Measurements from ENCODE around the gene ZNF45. TPM values are rescaled to one million over a fixed set of nuclear protein-coding genes. Genes with fewer than 3 reads are reported as not detected.
A peak's percentile ranks its signal among the peaks of the same experiment; 100 is the strongest.
"Not testable (repeated sequence)": the region's sequence is repeated elsewhere in the genome, so short reads cannot be mapped to it uniquely, and the experiment has no call there.

The ZNF45 gene
- polyA plus RNA-seq, 10 donors: 11.9 to 16.3 (median 13.5) TPM

DNA sequence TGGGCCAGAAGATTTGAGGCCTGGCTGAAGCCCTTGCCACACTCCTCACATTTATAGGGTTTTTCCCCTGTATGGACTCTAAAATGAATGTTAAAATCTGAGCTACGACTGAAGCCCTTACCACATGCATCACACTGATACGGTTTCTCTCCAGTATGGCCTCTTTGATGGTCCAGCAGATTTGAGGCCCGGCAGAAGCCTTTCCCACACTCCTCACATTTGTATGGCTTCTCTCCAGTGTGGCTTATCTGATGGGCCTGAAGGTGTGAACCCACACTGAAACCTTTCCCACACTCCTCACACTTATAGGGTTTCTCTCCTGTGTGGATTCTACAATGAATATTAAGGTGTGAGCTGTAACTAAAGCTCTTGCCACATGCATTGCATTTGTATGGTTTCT is 21.0 kb downstream of the ZNF45 start:
- DNase-seq: peak in 1 of 3 donors; percentile 1

GRCh38 chr19:43913383-43913782 is 21.7 kb downstream of the ZNF45 start:
- DNase-seq: no peak

GRCh38 chr19:43910884-43911283 is 24.2 kb downstream of the ZNF45 start:
- DNase-seq: no peak

- no peak for DNase-seq
Observed at GRCh38 chr19:43908659-43909058, 26.4 kb downstream of the ZNF45 start.

DNA sequence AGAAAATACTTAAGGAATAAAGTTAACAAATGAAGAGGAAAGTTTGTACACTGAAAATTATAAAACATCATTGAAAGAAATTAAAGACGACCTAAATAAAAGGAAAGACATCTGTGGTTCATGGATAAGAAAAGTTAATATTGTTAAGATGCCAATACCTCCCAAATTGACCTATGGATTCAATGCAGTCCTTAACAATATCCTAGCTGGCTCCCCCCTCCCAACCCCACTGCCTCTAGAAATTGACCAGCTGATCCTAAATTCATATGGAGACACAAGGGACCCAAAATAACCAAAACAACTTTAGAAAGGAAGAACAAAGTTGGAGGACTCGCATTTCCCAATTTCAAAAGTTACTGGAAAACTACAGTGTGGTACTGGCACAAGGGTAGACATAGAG is 28.3 kb downstream of the ZNF45 start:
- DNase-seq: no peak

DNA sequence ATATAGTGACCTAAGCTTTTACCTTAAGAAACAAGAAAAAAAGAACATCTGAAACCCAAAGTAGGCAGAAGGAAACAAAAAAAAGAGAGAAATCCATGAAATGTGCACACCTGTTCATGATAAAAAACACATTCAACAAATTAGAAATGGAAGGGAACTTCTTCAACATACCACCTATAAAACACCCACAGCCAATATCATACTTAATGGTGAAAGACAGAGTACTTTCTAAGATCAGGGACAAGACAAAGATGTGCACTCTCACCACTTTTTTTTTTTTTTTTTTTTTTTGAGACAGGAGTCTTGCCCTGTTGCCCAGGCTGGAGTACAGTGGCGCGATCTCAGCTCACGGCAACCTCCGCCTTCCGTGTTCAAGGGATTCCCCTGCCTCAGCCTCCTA is 29.2 kb downstream of the ZNF45 start:
- DNase-seq: no peak

- DNase-seq: no peak
Observed at GRCh38 chr19:43902399-43902798, 32.7 kb downstream of the ZNF45 start.

DNA sequence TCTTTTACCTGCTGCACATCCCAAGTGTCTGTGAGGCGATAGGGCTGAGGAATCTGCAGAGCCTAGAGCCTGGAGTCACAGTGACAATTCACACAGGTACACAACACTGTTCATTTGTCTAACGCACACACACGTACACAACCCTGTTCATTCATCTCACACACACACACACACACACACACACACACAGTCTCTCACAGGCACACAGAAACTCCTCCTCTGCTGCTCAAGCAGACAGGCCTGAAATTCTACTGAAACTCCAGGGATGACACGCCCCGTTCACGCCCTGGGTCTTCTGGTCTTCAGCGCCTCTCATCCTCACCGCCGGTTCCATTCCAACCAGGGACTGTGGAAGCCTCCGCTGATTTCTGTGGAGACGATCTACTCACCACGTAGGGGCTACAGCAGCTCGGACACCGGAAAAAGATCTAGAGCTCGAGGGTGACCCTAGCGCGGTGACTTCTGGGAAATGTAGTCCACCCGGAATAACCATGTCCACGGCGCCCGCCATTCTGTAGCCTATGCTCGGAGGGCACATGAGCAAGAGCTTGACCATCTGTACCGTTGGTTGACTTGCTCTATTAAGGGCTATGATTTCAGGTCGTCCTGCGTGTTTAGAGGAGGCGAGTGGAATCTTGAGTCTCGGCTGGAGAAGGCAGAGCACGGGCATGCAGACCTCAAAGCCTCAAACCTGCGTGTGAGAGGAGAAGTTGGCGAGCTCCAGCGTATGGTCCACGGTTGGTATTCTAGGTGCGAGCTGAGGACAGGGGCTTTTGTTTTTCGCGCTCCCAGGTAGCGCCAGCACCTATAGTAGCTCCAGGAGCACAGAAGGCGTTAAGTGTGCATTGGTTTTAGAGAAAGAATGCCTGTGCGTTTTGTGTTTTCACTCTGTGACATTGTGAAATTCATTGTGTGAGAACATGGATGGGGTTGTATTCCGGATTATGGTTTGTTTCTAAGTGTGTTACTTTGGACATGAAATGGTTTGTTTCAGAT is 33.4 kb downstream of the ZNF45 start:
- DNase-seq: peak; percentile 83 to 92 (median 86)

DNA sequence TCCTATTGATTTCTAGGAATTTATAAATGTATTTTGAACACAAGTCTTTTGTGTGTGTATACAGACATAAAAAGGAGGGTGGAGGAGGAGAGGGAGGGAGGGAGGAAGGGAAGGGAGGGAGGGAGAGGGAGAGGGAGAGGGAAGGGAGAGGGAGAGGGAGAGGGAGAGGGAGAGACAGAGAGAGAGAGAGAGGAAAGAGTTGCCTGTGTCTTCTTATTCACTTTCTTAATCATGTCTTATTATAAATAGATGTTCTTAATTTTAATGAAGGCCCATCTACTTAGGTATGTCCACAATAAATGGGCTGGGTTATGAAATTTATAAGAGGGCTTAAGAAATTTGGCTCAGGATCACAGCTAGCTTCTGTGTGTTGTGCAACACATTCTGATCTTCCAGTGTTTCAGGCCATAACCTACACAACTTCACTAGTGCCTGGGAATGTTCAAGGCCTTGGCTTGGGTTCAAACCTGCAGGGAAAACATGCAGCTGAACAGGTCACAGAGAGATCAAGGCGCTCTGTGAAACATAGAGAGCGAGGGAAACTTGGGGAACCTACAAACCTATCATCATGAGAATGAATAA is 39.3 kb downstream of the ZNF45 start:
- DNase-seq: no peak

DNA sequence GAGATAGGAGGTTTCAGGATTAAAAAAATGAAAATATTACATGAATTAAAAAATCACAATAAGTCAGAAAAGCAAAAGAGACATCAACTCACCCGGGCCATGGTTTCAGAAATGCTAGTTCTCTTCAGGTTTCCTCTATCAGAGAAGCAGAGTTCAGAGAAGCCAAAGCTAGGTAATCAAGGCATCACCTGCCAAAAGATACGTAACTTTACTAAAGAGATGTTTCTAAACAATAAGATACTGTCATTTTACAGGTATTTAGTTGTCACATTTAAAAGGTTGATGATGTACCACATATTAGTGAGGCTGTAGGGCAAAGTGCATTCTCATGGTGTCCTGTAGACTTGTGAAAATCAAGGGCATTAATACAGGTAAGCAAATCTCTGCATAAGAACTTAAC is 51.2 kb downstream of the ZNF45 start, which contains the start of gene ZNF404:
TSS of gene ZNF404 (minus strand) at position 101 of the 400 bp plus-strand sequence.
- no peak for DNase-seq

GRCh38 chr19:43880483-43880882 is 54.6 kb downstream of the ZNF45 start:
- no peak for DNase-seq

- DNase-seq: no peak
Observed at GRCh38 chr19:43872547-43873336, 62.3 kb downstream of the ZNF45 start.

DNA sequence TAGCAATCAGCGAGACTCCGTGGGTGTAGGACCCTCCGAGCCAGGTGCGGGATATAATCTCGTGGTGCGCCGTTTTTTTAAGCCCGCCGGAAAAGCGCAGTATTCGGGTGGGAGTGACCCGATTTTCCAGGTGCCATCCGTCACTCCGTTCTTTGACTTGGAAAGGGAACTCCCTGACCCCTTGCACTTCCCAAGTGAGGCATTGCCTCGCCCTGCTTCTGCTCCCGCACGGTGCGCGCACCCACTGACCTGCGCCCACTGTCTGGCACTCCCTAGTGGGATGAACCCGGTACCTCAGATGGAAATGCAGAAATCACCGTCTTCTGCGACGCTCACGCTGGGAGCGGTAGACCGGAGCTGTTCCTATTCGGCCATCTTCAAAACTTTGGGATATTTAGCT is 68.2 kb downstream of the ZNF45 start:
- not testable (repeated sequence) for DNase-seq

Other genes with a start within 250 kb of the ZNF45 start
- not detected for gene IRGC, start 219.2 kb downstream of the ZNF45 start, polyA plus RNA-seq (ENCODE audit: insufficient read length in 10 of 10)
- 10 to 100 TPM; 26.4 to 50.0 (median 33.7) TPM for gene SMG9, start 180.3 kb downstream of the ZNF45 start, polyA plus RNA-seq (ENCODE audit: insufficient read length in 10 of 10)
- gene KCNN4, start 154.3 kb downstream of the ZNF45 start, polyA plus RNA-seq (ENCODE audit: insufficient read length in 10 of 10): 1 to 10 TPM in 3 of 10 donors, under 1 TPM in 6, not detected in 1; 0.23 to 1.4 (median 0.85) TPM
- under 1 TPM; 0.31 to 0.74 (median 0.53) TPM for gene LYPD5, start 132.8 kb downstream of the ZNF45 start, polyA plus RNA-seq (ENCODE audit: insufficient read length in 10 of 10)
- 10 to 100 TPM in 5 of 10 donors, 1 to 10 TPM in 5; 6.4 to 13.5 (median 10.1) TPM for gene ZNF283, start 108.0 kb downstream of the ZNF45 start, polyA plus RNA-seq (ENCODE audit: insufficient read length in 10 of 10)
- 10 to 100 TPM in 2 of 10 donors, 1 to 10 TPM in 8; 5.5 to 13.9 (median 7.0) TPM for gene ZNF404, start 51.3 kb downstream of the ZNF45 start, polyA plus RNA-seq (ENCODE audit: insufficient read length in 10 of 10)
- 1 to 10 TPM; 2.3 to 5.4 (median 3.0) TPM for gene ZNF221, start 15.9 kb upstream of the ZNF45 start, polyA plus RNA-seq (ENCODE audit: insufficient read length in 10 of 10)
- 1 to 10 TPM; 6.4 to 8.7 (median 7.8) TPM for gene ZNF155, start 48.9 kb upstream of the ZNF45 start, polyA plus RNA-seq (ENCODE audit: insufficient read length in 10 of 10)
- 1 to 10 TPM; 2.3 to 3.7 (median 3.0) TPM for gene ZNF230, start 67.7 kb upstream of the ZNF45 start, polyA plus RNA-seq (ENCODE audit: insufficient read length in 10 of 10)
- 1 to 10 TPM; 3.9 to 5.6 (median 4.9) TPM for gene ZNF222, start 90.1 kb upstream of the ZNF45 start, polyA plus RNA-seq (ENCODE audit: insufficient read length in 10 of 10)
- gene ZNF223, start 116.8 kb upstream of the ZNF45 start, polyA plus RNA-seq (ENCODE audit: insufficient read length in 10 of 10): 1 to 10 TPM; 3.3 to 5.9 (median 4.9) TPM
- 1 to 10 TPM; 1.7 to 3.9 (median 2.6) TPM for gene ZNF284, start 136.9 kb upstream of the ZNF45 start, polyA plus RNA-seq (ENCODE audit: insufficient read length in 10 of 10)
- gene ZNF224, start 159.1 kb upstream of the ZNF45 start, polyA plus RNA-seq (ENCODE audit: insufficient read length in 10 of 10): 10 to 100 TPM in 9 of 10 donors, 1 to 10 TPM in 1; 9.7 to 29.4 (median 14.0) TPM
- 1 to 10 TPM; 3.8 to 6.9 (median 4.7) TPM for gene ZNF225, start 178.1 kb upstream of the ZNF45 start, polyA plus RNA-seq (ENCODE audit: insufficient read length in 10 of 10)
- gene ZNF234, start 206.3 kb upstream of the ZNF45 start, polyA plus RNA-seq (ENCODE audit: insufficient read length in 10 of 10): 10 to 100 TPM in 4 of 10 donors, 1 to 10 TPM in 6; 7.1 to 13.4 (median 9.5) TPM
- 10 to 100 TPM; 11.2 to 16.3 (median 13.1) TPM for gene ZNF226, start 229.8 kb upstream of the ZNF45 start, polyA plus RNA-seq (ENCODE audit: insufficient read length in 10 of 10)